GM19455 (cell line): ENCODE results near the gene ATXN1.

Source experiments
- ATAC-seq: cut with Tn5 transposase; IDR thresholded peaks from one replicate; pipeline ENCODE4 v1.9.1; 2021; ENCODE audit not compliant: unreplicated experiment

ATXN1 gene

DNA sequence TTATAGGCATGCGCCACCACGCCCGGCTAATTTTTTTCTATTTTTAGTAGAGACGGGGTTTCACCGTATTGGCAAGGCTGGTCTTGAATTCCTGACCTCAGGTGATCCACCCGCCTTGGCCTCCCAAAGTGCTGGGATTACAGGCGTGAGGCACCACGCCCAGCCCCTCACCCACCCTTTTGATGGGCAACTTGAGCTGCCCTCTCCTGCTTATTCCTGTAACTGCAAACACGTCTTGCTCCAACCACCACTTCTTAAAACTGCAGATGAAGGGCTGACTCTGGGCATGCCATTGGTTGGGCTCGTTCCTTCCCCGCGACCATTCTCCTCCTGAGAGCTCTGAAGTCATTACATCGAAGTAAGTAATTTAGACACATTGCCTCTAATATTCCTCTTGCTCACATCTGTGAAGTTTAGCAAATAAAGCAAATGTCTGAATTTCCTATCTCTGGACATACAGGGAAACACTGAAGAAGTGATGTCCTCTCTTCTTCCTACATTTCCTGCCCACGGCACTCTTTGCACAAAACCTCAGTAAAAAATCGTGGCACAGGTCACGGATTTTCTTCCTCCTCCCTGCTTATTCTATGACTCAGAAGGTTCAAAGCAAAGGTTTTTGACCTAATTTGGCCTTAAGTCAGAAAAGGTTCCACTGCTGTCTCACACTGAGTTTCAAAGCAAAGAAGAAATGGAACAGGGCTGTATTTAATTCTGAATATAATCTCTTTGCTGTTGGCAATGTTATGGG is 405.4 kb downstream of the ATXN1 start:
- no peak for ATAC-seq

GRCh38 chr6:16355238-16355637 is 406.0 kb downstream of the ATXN1 start:
- no peak for ATAC-seq

DNA sequence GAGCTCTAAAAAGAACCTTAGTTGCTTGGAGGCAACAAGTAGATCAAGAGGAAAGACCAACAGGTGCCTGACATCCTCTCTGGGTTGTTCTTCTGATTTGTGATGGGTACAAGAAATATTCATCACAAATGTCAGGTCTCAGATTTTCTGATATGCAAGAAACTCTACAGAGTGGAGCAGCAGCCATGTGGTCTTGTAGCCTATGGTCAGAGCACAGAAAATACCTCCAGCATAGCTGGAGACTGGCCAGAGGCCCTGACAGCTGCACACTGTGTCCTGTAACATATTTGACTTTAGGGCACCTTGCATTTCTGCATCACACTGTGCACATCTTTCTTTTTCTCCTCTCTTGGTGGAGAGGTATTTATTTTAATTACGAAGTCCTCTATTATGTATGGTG is 406.6 kb downstream of the ATXN1 start:
- no peak for ATAC-seq

- ATAC-seq = no peak
Observed at GRCh38 chr6:16352821-16353438, 408.3 kb downstream of the ATXN1 start.

GRCh38 chr6:16352258-16352635 is 409.0 kb downstream of the ATXN1 start:
- no peak for ATAC-seq

- ATAC-seq = no peak
Observed at GRCh38 chr6:16349544-16349943, 411.7 kb downstream of the ATXN1 start.

DNA sequence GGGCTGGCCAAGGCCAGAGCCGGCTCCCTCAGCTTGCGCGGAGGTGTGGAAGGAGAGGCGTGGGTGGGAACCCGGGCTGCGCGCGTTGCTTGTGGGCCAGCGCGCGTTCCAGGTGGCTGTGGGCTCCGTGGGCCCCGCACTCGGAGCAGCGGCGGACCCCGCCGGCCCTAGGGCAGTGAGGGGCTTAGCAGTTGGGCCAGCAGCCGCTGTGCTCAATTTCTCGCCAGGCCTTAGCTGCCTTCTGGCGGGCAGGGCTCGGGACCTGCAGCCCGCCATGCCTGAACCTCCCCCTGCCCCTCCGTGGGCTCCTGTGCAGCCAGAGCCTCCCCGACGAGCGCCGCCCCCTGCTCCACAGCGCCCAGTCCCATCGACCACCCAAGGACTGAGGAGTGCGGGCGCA is 414.4 kb downstream of the ATXN1 start:
- ATAC-seq = no peak

GRCh38 chr6:16345449-16346330 is 415.6 kb downstream of the ATXN1 start:
- ATAC-seq = no peak

DNA sequence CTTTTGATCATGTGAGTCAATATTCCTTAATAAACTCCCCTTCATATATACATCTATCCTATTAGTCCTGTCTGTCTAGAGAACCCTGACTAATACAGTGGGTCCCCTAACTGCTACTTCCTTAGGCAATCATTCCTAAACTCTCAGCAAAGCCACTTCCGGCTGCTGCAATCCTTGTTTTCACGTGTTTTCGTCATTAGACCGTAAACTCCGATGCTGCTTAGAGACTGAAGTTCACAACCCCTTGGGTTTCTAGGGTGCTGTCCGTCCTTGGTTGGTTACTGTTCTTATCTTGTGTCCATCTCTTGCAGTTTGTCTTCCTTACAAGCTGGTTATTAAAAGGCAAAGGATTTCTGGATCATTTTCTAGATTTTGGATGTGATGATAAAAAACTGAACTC is 416.5 kb downstream of the ATXN1 start:
- no peak for ATAC-seq

DNA sequence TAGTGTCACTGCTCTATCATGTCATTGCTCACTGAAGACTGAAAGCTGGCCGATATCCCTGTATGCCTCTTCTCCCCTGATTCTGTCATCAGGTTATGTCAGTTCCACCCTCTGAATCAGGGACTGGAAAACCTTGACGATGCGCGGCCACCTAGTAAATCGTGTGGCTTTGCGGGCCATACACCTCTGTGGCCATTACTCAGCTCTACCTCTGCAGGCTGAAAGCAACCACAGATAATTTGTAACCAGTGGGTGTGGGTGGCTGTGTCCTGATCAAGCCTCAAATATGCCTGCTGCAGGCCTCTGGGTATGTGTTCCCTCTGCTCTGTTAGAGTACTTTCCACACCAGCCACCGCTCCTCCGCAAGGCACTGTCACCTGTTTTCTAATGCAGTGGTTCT is 417.7 kb downstream of the ATXN1 start:
- no peak for ATAC-seq

DNA sequence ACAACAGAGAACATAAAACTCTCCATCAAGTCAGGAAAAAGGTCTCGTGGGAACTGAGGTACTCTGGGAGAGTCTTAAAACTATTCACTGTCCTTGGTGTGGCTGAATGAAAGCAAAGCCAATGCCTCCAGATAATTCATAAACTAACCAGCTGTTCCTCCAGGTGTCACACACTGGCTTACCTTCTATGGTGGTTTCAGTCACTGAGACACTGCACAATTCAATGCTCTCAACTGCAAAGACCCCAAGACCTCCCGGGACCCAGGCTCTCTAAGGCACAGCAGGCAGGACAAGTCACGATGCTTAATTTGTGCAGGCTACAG is 422.0 kb downstream of the ATXN1 start:
- no peak for ATAC-seq

- no peak for ATAC-seq
Observed at GRCh38 chr6:16338577-16339264, 422.5 kb downstream of the ATXN1 start.

DNA sequence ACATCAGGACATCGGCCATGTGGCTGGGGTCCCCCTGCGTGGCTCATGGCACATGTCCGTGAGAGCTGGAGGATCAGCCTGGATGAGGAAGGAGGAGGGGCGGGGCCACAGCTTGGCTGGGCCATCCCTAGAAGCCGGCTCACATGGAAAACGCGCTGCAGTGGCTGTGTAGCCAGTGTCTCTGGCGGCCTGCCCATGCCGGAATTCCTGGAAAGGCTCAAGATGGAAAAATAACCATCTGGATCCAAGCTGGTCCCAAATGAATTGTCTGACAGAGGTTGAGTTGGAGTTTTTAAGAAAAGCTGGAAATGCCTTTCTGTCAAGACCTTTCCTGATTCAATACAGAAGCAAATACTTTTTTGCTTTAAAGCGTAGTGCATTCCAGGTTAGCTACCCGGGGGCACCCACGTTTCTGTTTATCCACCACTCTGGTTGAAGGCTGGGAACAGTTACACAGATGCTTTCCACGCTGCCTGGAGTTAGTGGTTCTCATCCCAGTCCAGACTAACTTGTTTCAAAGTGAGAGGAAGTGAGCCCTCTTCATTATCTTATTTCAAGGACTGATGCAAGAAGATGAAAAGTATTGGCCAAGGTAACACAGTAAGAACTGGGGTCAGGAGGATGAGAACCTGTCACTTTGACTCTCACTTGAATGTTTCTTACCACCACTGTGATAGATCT is 423.8 kb downstream of the ATXN1 start:
- no peak for ATAC-seq

GRCh38 chr6:16336911-16337294 is 424.4 kb downstream of the ATXN1 start:
- no peak for ATAC-seq

GRCh38 chr6:16336056-16336818 is 425.0 kb downstream of the ATXN1 start:
- no peak for ATAC-seq

- no peak for ATAC-seq
Observed at GRCh38 chr6:16335176-16335575, 426.1 kb downstream of the ATXN1 start.

DNA sequence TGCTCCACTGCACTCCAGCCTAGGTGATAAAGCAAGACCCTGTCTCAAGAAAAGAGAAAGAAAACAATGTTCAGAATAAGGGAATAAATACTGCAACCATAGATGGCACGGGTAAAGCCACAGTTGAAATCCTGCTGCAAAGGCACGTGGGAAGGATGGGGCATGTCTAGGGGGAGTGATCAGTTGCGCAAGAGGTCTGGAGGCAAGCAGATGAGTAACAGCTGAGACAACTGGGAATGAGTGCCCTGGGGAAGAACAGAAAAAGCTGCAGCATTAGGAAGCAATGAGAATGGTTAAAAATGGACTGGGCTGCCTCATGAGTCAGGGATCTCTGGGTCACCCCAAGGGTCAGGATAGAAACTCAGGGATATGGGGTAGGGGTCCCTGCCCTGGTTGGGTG is 426.6 kb downstream of the ATXN1 start:
- ATAC-seq = no peak

- ATAC-seq = no peak
Observed at GRCh38 chr6:16333580-16333979, 427.7 kb downstream of the ATXN1 start.

GRCh38 chr6:16332175-16332542 is 429.1 kb downstream of the ATXN1 start:
- ATAC-seq = peak; percentile 87
